HEK293T (cell line): ENCODE measurements around the gene TBCK.

Experiments
- CTCF ChIA-PET: fragments of 350-600 bp; formaldehyde crosslinking; extraction: SDS; loops from one replicate; lab custom pipeline; 2021; ENCODE audit warnings: antibody characterized with exemption, inconsistent platforms; lab: Yijun Ruan, JAX
- POLR2A ChIA-PET: fragments of 350-600 bp; formaldehyde crosslinking; extraction: SDS; loops from one replicate; lab custom pipeline; 2020; ENCODE audit warnings: antibody characterized with exemption, inconsistent platforms; lab: Yijun Ruan, JAX
- DNase-seq: peaks from one replicate; pipeline ENCODE4 v3.0.0; 2012; ENCODE audit warnings: mixed read lengths; ENCODE audit errors: extremely low spot score
- ARNT ChIP-seq: fragments of 450-650 bp; IDR thresholded peaks from 2 replicates; pipeline ENCODE4 v1.6.1; 2017; ENCODE audit warnings: mild to moderate bottlenecking
- BHLHE40 ChIP-seq: fragments of 450-650 bp; IDR thresholded peaks from 2 replicates; pipeline ENCODE4 v1.6.1; 2016; ENCODE audit warnings: mild to moderate bottlenecking, moderate library complexity, borderline replicate concordance
- CTBP1 ChIP-seq: fragments of 450-650 bp; IDR thresholded peaks from 2 replicates; pipeline ENCODE4 v1.6.1; 2016; ENCODE audit warnings: borderline replicate concordance
- ELF4 ChIP-seq: fragments of 450-650 bp; IDR thresholded peaks from 2 replicates; pipeline ENCODE4 v1.6.1; 2017; ENCODE audit warnings: antibody characterized with exemption
- FOXA1 ChIP-seq: fragments of 450-650 bp; IDR thresholded peaks from 2 replicates; pipeline ENCODE4 v1.6.1; 2016; ENCODE audit warnings: mild to moderate bottlenecking
- FOXK2 ChIP-seq: fragments of 450-650 bp; IDR thresholded peaks from 2 replicates; pipeline ENCODE4 v1.6.1; 2016; ENCODE audit warnings: mild to moderate bottlenecking
- FOXM1 ChIP-seq: fragments of 450-650 bp; IDR thresholded peaks from 2 replicates; pipeline ENCODE4 v1.6.1; 2017; ENCODE audit warnings: mild to moderate bottlenecking, borderline replicate concordance
- HDGF ChIP-seq: fragments of 450-650 bp; IDR thresholded peaks from 2 replicates; pipeline ENCODE4 v1.6.1; 2017; ENCODE audit warnings: antibody characterized with exemption, borderline replicate concordance
- L3MBTL2 ChIP-seq: fragments of 450-650 bp; conservative IDR thresholded peaks from 2 replicates; pipeline ENCODE4 v1.6.1; 2016; ENCODE audit warnings: mild to moderate bottlenecking
- LEF1 ChIP-seq: fragments of 450-650 bp; IDR thresholded peaks from 2 replicates; pipeline ENCODE4 v1.6.1; 2017; ENCODE audit warnings: mild to moderate bottlenecking, borderline replicate concordance
- NFRKB ChIP-seq: fragments of 450-650 bp; IDR thresholded peaks from 2 replicates; pipeline ENCODE4 v1.6.1; 2016; ENCODE audit warnings: mild to moderate bottlenecking, moderate library complexity
- SP1 ChIP-seq: fragments of 450-650 bp; IDR thresholded peaks from 2 replicates; pipeline ENCODE4 v1.6.1; 2017
- SUZ12 ChIP-seq: fragments of 450-650 bp; IDR thresholded peaks from 2 replicates; pipeline ENCODE4 v1.6.1; 2016; ENCODE audit warnings: mild to moderate bottlenecking
- TARDBP ChIP-seq: fragments of 450-650 bp; IDR thresholded peaks from 2 replicates; pipeline ENCODE4 v1.6.1; 2016
- ZNF384 ChIP-seq: fragments of 450-650 bp; IDR thresholded peaks from 2 replicates; pipeline ENCODE4 v1.6.1; 2016
- TF ChIP-seq, protein P1 (sequence below): fragments of 450-650 bp; IDR thresholded peaks from 2 replicates; pipeline ENCODE4 v1.6.1; 2016

The TBCK gene

DNA sequence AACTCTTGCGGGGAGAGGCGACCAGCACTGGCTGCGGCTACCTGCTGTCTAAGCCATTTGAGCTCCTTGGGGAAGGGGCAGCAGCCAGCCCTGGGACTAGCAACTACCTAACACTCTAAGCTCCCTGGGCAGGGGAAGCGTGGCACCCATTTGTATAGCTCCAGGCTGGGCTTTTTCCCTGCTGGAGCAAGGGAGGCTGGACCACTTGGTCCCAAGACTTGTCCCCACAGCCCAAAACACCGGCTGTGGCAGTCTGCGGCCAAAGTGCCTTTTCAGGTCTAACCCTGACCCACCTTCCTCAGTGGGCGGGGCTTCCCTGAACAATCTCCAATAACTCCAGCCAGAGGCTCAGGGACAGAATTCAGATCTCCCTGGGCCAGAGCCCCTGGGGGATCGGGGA lies 232.9 kb downstream of the TBCK start:
- ChIA-PET CTCF (no interaction called here), POLR2A (no interaction called here)
- TF ChIP-seq FOXK2, result no peak
- no peak for TF ChIP-seq CTBP1
- TF ChIP-seq SUZ12, result no peak
- no peak for TF ChIP-seq FOXA1
- no peak for TF ChIP-seq ARNT
- DNase-seq, result no peak

DNA sequence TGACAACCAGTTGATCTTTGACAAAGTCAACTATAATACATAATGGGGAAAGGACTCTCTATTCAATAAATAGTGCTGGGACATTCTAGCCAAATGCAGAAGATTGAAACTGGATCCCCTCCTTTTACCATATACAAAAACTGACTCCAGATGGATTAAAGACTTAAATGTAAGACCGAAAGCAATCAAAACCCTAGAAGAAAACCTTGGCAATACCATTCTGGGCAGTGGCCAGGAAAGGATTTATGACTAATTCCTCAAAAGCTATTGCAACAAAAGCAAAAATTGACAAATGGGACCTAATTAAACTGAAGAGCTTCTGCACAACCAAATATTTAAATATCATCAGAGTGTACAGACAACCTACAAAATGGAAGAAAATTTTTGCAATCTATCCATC lies 235.6 kb downstream of the TBCK start:
- TF ChIP-seq CTBP1 (no peak), FOXK2 (no peak), ELF4 (no peak), L3MBTL2 (no peak), SUZ12 (no peak), ARNT (no peak), SP1 (no peak), FOXM1 (no peak), ZNF384 (no peak)
- ChIA-PET CTCF (no interaction called here), POLR2A (no interaction called here)
- no peak for DNase-seq

DNA sequence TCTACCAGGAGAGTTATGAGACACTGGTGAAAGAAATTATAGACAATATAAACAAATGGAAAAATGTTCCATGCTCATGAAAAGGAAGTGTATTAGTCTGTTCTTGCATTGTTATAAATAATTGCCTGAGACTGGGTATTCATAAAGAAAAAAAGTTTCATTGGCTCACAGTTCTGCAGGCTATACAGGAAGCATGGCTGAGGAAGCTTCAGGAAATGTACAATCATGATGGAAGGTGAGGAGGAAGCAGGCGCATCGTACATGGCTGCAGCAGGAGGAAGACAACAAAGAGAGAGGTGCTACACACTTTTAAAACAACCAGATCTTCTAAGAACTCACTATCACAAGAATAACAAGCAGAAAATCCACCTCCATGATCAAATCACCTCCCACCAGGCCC lies 236.4 kb downstream of the TBCK start:
- ChIA-PET POLR2A (no interaction called here), CTCF (no interaction called here)
- TF ChIP-seq FOXK2 (no peak), FOXM1 (no peak), LEF1 (no peak), HDGF (no peak), SUZ12 (no peak), ELF4 (no peak), ARNT (no peak), L3MBTL2 (no peak), TARDBP (no peak), BHLHE40 (no peak), CTBP1 (no peak), FOXA1 (no peak), NFRKB (no peak), SP1 (no peak), ZNF384 (no peak)
- TF ChIP-seq, protein P1, sequence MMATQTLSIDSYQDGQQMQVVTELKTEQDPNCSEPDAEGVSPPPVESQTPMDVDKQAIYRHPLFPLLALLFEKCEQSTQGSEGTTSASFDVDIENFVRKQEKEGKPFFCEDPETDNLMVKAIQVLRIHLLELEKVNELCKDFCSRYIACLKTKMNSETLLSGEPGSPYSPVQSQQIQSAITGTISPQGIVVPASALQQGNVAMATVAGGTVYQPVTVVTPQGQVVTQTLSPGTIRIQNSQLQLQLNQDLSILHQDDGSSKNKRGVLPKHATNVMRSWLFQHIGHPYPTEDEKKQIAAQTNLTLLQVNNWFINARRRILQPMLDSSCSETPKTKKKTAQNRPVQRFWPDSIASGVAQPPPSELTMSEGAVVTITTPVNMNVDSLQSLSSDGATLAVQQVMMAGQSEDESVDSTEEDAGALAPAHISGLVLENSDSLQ, result no peak
- no peak for DNase-seq

DNA sequence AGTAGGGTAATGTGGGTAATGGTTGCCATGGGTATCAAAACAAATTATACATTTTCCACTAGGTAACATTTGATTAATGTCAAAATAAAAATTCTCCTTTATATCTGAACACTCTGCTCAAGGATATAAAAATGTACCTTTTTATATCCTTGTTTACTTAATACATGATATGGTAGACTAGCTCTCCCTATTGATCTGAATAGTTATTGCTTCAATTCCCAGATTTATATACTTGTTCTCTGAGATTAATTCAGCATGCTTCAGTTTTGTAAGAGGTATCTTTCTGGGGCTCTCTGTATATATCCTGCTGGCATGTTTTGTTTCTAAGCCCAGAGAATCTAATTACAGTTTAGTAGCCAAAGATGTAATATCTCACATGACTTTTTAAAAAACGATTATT lies 251.0 kb downstream of the TBCK start:
- ChIA-PET CTCF (no interaction called here), POLR2A (no interaction called here)
- no peak for DNase-seq
- no peak for TF ChIP-seq L3MBTL2
- no peak for TF ChIP-seq HDGF
- no peak for TF ChIP-seq TARDBP
- no peak for TF ChIP-seq BHLHE40

DNA sequence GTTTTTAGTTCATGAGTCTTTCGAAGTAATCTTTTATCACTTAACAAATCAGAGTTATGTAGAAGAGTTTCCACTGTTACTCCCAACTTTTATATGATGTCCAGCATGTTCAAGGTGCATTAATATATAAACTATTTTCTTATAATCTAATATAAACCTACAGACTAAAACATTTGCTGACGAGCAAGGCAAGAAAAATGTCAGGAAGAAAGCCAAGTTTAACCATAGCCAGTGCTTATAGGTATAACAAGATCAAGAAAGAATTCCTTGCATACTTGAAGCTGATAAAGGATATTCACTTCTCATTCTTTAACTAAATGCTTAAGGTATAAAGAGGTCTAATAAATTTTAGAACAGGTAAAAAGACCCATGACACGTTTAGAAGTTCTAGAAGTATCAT lies 253.0 kb downstream of the TBCK start:
- ChIA-PET CTCF (no interaction called here), POLR2A (no interaction called here)
- TF ChIP-seq, protein P1, result no peak
- TF ChIP-seq CTBP1, result no peak
- no peak for TF ChIP-seq NFRKB
- TF ChIP-seq ELF4, result no peak
- TF ChIP-seq ZNF384, result no peak
- TF ChIP-seq BHLHE40, result no peak
- TF ChIP-seq LEF1, result no peak
- TF ChIP-seq HDGF, result no peak
- no peak for TF ChIP-seq FOXA1
- TF ChIP-seq SUZ12, result no peak
- no peak for TF ChIP-seq FOXM1
- TF ChIP-seq TARDBP, result no peak
- TF ChIP-seq ARNT, result no peak
- TF ChIP-seq SP1, result no peak
- TF ChIP-seq FOXK2, result no peak
- TF ChIP-seq L3MBTL2, result no peak
- no peak for DNase-seq

DNA sequence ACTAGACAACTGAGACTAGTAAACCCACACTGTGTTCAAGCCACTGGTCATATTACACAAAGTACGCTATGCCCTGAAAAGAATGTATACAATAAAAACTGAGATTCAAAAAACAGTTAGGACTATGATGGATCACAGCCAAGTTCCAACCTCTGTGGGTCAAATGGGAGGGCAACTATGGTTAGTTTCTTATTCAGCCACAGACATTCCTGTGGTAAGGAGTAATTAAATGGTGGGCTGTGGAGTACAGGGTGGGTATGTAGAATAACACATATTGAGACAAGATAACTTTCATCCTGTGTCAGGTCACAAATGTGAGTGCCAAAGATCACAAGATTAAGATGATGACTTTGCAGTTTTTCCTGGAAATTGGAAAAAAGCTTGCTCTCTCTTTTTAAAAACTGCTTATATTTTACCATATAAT lies 253.5 kb downstream of the TBCK start:
- POLR2A ChIA-PET, result no interaction called here
- CTCF ChIA-PET, result no interaction called here
- peak; percentile 4 for DNase-seq
- no peak for TF ChIP-seq FOXM1
- no peak for TF ChIP-seq ZNF384
- TF ChIP-seq L3MBTL2, result no peak
- TF ChIP-seq ELF4, result no peak
- no peak for TF ChIP-seq ARNT
- TF ChIP-seq HDGF, result no peak
- no peak for TF ChIP-seq CTBP1

DNA sequence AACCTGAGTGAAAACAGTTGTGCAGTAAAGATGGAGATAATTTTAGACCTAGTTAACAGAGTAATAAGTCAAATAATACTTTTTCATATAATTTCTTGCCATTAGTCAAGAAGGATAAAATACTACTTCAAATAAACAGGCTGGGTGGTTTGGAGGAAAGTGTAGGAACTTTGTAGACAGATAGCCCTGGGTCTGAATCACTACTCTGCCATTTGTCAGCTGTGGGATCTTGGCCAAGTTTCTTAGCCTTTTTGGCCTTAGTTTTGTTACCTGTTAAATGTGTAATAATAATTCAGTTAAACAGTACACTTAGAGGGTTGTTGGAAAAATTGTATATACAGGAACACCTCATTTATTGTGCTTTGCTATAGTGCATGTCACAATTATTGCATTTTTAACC lies 257.1 kb downstream of the TBCK start:
- TF ChIP-seq LEF1 (no peak), FOXK2 (no peak), ARNT (no peak), HDGF (no peak), ZNF384 (no peak), BHLHE40 (no peak), SP1 (no peak), NFRKB (no peak), FOXA1 (no peak), FOXM1 (no peak), ELF4 (no peak), SUZ12 (no peak)
- TF ChIP-seq, protein P1, result no peak
- CTCF ChIA-PET, result no interaction called here
- DNase-seq, result no peak
- POLR2A ChIA-PET, result no interaction called here
